Measurements from ENCODE around the gene PKN1. TPM values are rescaled to one million over a fixed set of nuclear protein-coding genes. Genes with fewer than 3 reads are reported as not detected.

Gene PKN1
- total RNA-seq, 1 donor, result 167 TPM

DNA sequence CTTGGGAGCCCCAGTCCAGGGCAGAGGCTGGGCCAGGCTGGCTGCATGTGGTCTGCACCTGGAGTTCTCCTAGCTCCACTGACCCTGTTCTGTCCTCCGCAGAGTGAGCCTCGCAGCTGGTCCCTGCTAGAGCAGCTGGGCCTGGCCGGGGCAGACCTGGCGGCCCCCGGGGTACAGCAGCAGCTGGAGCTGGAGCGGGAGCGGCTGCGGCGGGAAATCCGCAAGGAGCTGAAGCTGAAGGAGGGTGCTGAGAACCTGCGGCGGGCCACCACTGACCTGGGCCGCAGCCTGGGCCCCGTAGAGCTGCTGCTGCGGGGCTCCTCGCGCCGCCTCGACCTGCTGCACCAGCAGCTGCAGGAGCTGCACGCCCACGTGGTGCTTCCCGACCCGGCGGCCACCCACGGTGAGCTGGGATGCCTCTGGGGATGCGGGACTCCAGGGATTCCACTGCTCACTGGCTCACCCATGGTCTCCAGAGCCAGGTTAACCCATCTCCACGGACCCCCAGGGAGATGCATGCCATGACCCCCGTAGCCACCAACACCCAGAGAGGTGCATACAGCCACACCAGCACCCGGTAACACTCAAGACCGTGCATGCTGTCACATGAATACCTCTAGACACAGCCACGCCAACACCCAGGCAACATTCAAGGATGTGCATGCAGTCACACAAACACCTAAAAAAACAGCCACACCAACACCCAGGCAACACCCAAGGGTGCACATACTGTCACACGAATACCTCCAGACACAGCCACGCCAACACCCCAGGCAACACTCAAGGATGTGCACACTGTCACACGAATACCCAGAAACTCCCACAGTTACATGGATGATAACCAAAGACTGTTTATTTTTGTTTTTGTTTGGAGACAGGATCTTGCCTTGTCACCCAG, 8.2 kb downstream of the PKN1 start:
- peak; percentile 71 for DNase-seq (ENCODE audit: insufficient read length, low spot score, missing footprints)
- H3K4me2 ChIP-seq (ENCODE audit: insufficient read depth, low read length), result no peak overlapping the region
- TF ChIP-seq CTCF (IDR thresholded peaks at IDR 0.05; ENCODE audit: extremely low read depth, low read depth, low read length), result no peak
- H3K4me3 ChIP-seq (ENCODE audit: insufficient read depth, low read length), result no peak overlapping the region
- no peaks in the 10 kb centered on the region for H3K9me3 ChIP-seq (ENCODE audit: low read depth, low read length)
- H2AFZ ChIP-seq (ENCODE audit: low read length), result no peak overlapping the region
- H4K20me1 ChIP-seq (ENCODE audit: insufficient read depth, low read length), result peaks cover 19% of the 10 kb centered on the region
- H3K36me3 ChIP-seq (ENCODE audit: insufficient read depth, low read length), result peaks cover 27% of the 10 kb centered on the region
- H3K27me3 ChIP-seq (ENCODE audit: insufficient read depth, low read length), result no peaks in the 10 kb centered on the region
- H3K27ac ChIP-seq (ENCODE audit: low read depth, low read length), result no peak overlapping the region
- H3K79me2 ChIP-seq (ENCODE audit: insufficient read depth, low read length), result peaks cover 48% of the 10 kb centered on the region
- no peaks in the 10 kb centered on the region for H3K4me1 ChIP-seq (ENCODE audit: insufficient read depth, low read length)

DNA sequence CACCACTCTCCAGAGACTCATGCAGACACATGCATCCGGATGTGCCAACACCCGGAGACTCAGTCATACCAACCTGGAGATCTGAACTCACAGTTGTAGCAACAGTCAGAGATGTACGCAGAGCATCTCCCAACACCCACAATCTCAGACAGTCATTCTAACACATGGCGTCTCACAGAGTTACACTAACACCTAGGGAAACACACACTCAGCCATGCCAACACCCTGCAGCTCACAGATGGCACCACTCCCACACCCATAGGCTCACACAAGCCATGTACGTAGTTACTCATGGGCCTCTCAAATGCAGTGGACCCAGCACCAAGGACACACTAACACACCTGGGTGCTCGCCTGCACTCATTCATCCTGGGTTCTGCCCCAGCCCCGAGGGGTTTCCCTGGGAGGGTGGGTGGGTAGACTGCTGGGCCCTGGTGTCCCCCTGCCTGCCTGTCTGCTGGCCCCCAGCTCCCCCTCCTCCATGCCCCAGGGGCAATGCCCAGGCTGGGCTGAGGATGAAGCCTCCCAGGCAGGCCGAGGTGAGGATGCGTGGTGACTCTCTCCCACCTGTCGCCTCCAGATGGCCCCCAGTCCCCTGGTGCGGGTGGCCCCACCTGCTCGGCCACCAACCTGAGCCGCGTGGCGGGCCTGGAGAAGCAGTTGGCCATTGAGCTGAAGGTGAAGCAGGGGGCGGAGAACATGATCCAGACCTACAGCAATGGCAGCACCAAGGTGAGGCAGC, 10.0 kb downstream of the PKN1 start:
- DNase-seq (ENCODE audit: insufficient read length, low spot score, missing footprints), result no peak
- Histone ChIP-seq H3K4me3 (ENCODE audit: insufficient read depth, low read length) (no peak overlapping the region), H3K27me3 (ENCODE audit: insufficient read depth, low read length) (no peaks in the 10 kb centered on the region), H3K4me2 (ENCODE audit: insufficient read depth, low read length) (no peak overlapping the region), H3K9me3 (ENCODE audit: low read depth, low read length) (no peaks in the 10 kb centered on the region), H2AFZ (ENCODE audit: low read length) (no peak overlapping the region), H4K20me1 (ENCODE audit: insufficient read depth, low read length) (peaks cover 13% of the 10 kb centered on the region), H3K36me3 (ENCODE audit: insufficient read depth, low read length) (peaks cover 38% of the 10 kb centered on the region), H3K4me1 (ENCODE audit: insufficient read depth, low read length) (no peaks in the 10 kb centered on the region), H3K79me2 (ENCODE audit: insufficient read depth, low read length) (peaks cover 33% of the 10 kb centered on the region), H3K27ac (ENCODE audit: low read depth, low read length) (no peak overlapping the region)
- no peak for TF ChIP-seq CTCF (IDR thresholded peaks at IDR 0.05; ENCODE audit: extremely low read depth, low read depth, low read length)

DNA sequence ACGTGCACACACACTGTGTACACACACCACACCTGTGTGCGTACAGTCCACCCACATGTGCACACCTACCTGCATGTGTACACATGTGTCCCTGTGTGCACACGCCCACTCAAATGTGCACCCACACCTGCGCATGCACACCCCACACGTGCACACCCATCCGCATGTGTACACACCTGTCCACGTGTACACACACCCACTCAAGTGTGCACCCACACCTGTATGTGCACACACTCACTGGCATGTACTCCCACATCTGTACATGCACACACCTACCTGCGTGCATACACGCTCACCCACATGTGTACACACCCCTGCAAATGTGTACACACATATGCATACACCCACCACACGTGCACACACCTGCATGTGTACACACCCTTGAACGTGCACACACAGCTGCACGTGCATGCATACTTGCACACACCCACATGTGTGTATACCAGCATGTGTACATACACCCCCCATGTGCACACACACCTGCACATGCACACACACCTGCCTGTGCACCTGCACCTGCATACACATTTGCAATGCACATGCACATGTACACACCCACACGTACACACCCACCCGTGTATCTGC, 10.6 kb downstream of the PKN1 start:
- no peak overlapping the region for H3K27ac ChIP-seq (ENCODE audit: low read depth, low read length)
- H3K4me2 ChIP-seq (ENCODE audit: insufficient read depth, low read length), result no peak overlapping the region
- H3K36me3 ChIP-seq (ENCODE audit: insufficient read depth, low read length), result peaks cover 42% of the 10 kb centered on the region
- H3K4me3 ChIP-seq (ENCODE audit: insufficient read depth, low read length), result no peak overlapping the region
- H4K20me1 ChIP-seq (ENCODE audit: insufficient read depth, low read length), result peaks cover 13% of the 10 kb centered on the region
- no peaks in the 10 kb centered on the region for H3K4me1 ChIP-seq (ENCODE audit: insufficient read depth, low read length)
- no peak overlapping the region for H2AFZ ChIP-seq (ENCODE audit: low read length)
- H3K9me3 ChIP-seq (ENCODE audit: low read depth, low read length), result no peaks in the 10 kb centered on the region
- H3K79me2 ChIP-seq (ENCODE audit: insufficient read depth, low read length), result peaks cover 27% of the 10 kb centered on the region
- H3K27me3 ChIP-seq (ENCODE audit: insufficient read depth, low read length), result no peaks in the 10 kb centered on the region
- DNase-seq (ENCODE audit: insufficient read length, low spot score, missing footprints), result peak; percentile 63
- no peak for TF ChIP-seq CTCF (IDR thresholded peaks at IDR 0.05; ENCODE audit: extremely low read depth, low read depth, low read length)

Data from osteoblast (primary cell).